CD4-positive, alpha-beta T cell treated with Interleukin-17A for 4 hours (primary cell): ENCODE results near the gene EPHA2.

ENCODE experiments used
- DNase-seq: peaks from one replicate; pipeline ENCODE4 v3.0.0-alpha.2; 2020; ENCODE audit warnings: mixed read lengths

The EPHA2 gene

GRCh38 chr1:16134066-16134801 is 21.6 kb downstream of the EPHA2 start:
- DNase-seq, result no peak

DNA sequence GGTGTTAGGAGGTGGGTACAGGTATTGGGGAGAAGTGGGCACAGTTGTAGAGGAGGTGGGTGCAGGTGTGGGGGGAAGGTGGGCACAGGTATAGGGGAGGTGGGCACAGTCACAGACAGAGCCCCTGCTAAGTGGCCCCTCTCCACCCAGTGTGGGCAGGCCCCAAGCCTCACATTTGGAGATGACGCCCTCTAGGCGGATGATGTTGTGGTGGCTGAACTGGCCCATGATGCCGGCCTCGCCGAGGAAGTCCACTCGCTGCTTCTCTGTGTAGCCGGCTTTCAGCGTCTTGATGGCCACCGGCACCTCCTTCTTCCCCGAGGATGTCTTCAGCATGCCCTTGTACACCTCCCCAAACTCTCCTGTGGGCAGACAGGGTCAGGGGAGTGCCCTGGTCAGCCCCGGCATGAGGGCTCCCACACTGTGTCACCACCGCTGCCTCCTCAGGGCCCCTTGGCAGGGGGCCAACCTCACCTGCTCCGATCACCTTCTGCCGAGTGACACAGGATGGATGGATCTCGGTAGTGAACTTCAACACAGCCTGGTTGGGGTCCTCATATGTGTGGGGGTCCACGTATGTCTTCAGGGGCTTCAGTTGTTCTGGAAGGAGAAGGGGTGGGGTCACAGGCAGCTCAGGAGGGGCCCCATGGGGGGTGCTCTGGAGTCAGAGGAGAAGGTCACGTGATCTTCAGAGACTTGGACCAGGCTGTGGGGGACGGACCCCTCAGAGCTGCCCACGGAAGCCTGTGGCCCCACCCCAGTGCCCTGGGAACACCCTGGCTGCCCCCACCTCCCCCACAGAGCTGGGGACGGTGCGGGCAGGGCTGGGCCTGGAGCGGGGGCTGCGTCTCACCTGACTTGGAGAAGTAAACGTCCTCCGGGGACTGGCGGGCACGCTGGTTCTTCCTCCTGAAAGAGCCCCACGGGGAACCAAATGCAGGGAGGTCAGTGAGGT is 22.6 kb downstream of the EPHA2 start:
- DNase-seq, result no peak

DNA sequence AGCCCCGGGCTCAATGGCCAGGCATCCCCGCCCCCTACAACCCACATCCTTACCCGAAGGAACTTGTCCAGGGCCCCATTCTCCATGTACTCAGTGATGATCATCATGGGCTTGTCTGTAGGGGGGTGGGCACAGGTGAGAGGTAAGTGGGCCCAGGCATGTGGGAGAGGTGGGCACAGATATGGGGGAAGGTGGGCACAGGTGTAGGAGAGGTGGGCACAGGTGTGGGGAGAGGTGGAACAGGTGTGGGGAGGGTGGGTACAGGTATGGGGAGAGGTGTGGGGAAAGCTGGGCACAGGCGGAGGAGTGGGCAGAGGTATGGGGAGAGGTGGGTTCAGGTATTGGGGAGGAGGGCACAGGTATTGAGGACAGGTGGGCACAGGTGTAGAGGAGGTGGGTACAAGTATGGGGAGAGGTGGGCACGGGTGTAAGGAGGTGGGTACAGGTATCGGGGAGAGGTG is 23.5 kb downstream of the EPHA2 start:
- no peak for DNase-seq

DNA sequence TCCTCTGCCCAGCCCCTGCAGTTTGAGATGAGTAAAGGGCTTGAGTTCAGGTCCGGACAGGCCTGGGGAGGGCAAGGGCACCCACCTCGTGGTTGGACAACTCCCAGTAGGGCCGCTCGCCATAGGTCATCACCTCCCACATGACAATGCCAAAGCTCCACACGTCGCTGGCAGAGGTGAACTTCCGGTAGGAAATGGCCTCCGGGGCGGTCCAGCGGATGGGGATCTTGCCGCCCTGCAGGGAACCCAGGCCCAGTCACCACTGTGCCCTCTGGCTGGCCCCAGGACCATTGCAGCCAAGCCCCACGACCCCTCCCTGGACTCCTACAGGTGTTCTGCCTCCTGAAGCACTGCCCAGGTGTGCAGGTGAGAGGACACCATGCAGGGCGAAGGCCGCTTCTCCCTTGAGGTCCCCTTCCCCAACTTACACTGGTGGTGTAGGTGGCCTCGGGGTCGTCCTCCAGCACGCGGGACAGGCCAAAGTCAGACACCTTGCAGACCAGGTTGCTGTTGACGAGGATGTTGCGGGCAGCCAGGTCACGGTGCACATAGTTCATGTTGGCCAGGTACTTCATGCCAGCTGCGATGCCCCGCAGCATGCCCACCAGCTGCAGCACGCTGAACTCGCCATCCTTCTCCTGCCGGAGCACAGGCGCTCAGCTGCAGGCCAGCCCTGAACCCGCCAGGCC is 24.1 kb downstream of the EPHA2 start:
- DNase-seq, result no peak

DNA sequence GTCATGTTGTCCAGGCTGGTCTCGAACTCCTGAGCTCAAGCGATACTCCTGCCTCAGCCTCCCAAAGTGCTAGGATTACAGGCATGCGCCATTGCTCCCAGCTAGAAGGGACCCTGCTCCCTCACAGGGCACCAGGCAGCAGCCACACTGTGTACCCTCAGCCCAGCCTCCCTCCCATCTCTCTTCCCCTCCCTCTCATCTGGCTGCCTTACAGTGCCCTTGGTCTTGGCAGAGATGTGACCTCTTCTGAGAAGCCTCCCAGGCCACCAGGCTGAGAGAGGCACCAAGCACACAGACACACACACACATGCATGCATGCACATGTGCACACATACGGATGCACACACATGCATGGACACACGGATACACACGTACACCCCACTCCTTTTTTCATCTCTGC is 25.0 kb downstream of the EPHA2 start:
- DNase-seq, result no peak

- no peak for DNase-seq
These were observed 25.8 kb downstream of the EPHA2 start for GRCh38 chr1:16129921-16130543.

- DNase-seq, result no peak
These were observed 26.6 kb downstream of the EPHA2 start for GRCh38 chr1:16129316-16129715.

GRCh38 chr1:16128338-16128741 is 27.5 kb downstream of the EPHA2 start:
- no peak for DNase-seq

- DNase-seq, result no peak
These were observed 28.1 kb downstream of the EPHA2 start for GRCh38 chr1:16127676-16128337.

DNA sequence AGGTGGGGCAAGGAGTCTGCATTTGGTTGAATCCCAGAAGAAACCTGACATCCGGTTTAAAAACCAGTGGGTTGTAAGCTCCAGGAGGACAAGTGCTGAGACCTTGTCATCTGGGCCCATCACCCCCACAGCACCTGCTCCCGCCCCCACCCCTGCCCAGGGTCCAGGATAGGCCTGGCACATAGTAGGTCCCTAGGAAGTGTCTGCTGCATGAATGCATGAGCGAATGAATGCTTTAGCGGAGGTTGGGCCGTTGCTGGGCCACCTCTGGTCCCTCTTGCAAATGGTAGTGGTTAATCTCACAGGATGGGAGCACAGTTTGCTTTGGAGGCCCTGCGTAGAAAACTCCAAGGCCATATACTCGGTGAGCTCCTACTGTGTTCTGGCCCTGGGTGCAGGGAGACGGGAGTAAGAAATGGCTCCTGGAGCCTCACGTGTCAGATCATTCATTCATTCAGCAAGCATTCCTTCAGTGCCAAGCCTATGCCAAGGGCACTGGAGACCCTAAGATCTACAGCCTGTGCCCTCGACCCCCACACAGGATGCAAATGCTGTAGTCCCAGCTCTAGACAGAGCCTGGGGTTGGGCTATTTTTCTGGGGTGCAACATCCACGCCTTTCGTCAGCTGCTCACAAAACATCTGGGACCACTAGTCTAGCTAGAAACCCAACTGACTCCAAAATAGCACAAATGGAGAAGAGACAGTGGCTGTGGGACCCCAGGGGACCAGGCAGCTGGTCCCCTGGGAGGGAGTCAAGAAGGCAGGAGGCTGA is 28.9 kb downstream of the EPHA2 start:
- DNase-seq, result no peak

DNA sequence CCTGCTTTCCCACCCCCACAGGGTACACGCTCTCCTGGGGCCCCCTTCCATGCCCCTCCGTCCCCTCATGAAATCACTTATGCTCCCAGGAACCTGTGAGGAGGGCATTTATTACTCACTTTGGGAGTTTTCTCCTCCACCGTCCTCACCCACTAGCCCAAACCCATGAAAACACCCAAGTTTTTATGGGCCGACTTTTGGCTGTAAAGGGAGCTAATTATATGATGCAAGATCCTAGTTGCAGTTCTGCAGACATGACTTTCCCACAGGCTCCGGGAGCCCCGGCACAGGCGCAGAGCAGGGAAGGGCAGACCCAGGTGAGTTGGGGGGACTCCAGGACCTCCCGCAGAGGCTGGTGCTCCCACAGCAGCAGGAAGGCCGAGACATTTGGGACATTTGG is 29.7 kb downstream of the EPHA2 start:
- no peak for DNase-seq

DNA sequence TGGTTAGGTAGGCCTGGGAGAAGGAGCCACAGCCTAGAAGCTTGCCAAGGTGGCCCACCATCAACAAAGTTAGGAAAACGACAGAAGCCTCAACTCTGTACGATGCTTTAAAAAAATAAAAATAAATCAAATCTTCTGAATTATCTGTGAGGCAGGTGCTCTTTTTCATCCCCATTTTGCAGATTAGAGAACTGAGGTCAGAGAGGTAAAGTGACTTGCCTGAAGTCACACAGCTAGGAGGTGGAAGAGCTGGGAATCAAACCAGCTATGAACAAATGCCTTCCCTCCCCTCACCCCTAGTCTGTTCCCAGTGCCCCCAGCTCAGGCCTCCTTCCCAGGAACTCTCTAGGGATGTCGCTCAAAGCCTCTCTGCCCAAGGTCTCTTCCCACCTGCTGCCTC is 30.4 kb downstream of the EPHA2 start:
- no peak for DNase-seq

DNA sequence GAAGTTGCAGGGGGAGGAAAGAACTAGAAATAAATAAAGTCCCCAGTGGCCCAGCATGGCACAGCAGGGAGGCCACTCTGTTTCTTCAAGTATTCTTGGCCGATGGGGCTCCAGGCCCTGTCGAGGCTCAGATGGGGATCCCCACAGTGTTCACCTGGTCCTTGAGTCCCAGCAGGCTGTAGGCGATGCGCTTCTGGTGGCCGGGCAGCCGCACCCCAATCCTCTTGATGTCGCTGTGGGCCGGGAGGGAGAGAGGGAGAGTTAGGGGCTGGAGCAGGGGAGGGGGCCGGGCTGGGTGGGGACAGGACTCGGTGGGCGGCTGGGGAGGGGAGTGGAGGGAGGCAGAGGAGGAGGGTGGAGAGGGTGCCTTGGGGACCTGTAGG is 30.8 kb downstream of the EPHA2 start:
- no peak for DNase-seq

DNA sequence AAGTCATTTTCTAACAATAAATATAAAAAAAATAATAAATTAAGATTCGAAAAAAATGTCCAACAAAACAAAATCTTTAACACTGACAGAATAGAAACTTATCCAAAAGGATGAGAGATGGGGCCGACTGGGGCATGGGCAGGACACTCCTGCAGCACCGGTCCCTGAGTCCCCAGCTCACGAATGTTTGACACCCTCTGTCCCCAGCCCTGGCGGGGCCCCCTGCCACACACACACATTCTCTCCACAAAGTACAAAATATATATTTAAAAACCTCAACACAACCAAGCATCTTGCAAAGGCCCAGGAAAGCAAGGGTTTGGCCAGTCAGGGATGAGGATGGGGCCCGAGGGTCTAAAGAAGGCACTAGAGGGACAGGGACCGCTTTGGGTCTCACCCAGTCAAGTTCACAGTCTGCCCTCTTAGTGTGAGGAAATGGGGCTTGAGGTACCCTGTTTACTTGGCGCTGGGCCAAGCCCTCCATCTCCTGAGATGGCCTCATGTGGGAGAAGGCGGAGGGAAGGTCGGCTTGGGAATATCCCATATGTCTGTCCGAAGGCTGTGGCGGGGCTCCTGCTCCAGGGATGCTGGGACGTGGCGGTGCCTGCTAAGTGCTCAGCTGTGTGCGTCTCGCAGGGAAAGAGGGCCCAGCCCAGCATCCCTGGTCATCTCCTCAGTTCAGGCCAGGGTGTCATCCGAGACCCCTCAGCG is 31.3 kb downstream of the EPHA2 start:
- DNase-seq, result no peak

DNA sequence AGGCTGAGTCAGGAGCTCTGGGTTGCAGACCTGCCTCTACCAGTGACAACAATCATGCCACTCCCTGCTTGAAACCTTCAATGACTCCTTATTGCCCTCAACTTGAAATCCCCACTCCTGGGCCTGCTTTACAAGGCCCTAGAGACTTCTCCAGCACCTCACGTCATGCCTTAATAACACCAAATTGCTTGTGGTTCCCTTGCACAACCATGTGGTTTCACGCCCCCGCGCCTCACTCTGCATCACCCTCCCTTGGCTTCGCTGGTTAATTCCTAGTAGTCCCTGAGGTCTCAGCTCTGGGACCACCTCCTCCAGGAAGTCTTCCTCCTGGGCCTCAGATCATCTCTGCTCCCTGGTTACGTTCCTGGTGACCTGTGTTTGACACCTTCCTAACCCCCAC is 33.0 kb downstream of the EPHA2 start:
- peak; percentile 16 for DNase-seq

- DNase-seq, result no peak
These were observed 33.5 kb downstream of the EPHA2 start for GRCh38 chr1:16122350-16122881.

DNA sequence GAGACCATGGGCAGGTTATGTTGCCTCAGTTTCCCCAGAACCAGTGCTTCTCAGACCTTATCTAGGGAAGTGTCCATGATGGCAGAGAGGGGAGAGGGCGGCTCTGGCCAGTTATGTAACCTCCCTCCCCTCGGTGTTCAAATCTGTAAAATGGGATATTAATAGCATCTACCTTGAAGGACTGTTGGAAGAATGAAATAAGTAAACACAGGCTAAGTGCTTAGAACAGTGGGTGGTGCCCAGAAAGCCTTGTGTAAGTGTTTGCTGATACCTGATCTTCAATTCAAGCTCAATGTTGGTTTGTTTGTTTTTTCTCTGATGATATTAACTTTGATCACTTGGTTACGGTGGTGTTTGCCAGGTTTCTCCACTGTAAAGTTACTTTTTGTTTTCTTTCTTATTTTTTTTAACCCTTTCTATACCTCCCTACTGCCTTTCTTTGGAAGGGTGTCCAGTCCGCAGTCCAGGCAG is 34.9 kb downstream of the EPHA2 start:
- no peak for DNase-seq

DNA sequence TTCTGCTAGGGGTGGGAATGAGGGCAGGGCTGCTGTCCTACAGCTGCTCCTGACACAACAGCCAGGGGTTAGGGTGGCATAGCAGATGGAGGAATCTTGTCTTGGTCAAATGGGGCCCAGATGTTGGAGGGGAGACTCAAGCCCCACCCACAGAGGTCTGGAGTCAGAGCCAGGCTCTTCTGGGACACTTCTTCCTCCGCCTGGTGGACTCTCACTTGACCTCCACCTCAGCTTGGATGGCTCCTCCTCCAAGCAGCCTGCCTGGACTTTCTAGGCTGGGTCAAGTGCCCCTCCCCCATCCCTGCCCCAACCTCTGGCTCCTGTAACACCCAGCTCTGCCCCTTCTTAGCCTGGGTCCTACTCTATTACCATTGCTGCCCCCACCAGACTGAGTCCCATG is 35.5 kb downstream of the EPHA2 start:
- no peak for DNase-seq

GRCh38 chr1:16119926-16120325 is 35.9 kb downstream of the EPHA2 start:
- DNase-seq, result no peak

DNA sequence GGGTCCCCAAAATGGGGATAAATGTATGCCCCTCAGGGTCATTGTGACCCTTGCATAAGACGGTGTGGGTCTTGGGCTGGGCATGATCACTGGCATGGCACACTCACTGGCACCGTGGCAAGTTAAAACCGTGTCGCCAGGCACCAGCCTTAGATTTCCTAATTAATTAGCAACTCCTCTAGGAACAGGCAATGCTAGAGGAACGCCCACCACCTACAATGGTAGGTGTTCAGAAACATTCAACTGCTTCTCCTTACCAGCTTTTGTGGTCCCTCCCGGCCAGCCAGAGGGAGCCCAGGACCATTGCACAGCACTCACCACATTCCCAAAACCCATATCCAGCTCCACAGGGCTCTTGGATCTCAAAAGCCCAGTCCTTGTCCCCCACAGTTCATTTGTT is 36.4 kb downstream of the EPHA2 start:
- DNase-seq, result no peak

DNA sequence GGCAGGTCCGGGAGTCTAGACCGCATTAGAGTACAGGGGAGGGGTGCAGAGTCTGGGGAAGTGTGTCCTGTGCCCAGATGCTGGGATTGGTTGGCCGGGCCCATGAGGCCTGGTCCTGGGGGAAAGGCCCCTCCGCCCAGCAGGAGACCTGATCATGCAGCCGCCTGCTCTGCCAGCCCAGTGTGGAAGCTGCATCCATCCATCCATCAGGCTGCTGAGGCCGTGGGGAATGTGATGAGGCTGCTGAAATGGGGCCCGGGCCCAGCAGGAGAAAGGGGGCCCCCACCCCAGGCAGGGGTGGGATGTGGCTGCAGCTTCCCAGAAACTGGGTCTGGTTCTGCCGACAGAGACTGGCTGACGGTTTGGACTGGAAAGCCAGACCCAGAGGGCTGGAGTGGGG is 37.2 kb downstream of the EPHA2 start:
- no peak for DNase-seq
